Panc1 (cell line): ENCODE measurements around the gene MAP1LC3A.

Source experiments
- CTCF ChIP-seq: fragments of 450-650 bp; IDR thresholded peaks from 2 replicates; pipeline ENCODE4 v1.5.1; 2017; ENCODE audit warnings: mild to moderate bottlenecking
- POLR2AphosphoS5 ChIP-seq: IDR thresholded peaks from 2 replicates; pipeline ENCODE4 v1.6.1; 2012; ENCODE audit warnings: mild to moderate bottlenecking, low read depth, low read length, moderate library complexity
- REST ChIP-seq, 2 experiments: IDR thresholded peaks; 2 replicates each; pipeline ENCODE4 v1.6.1; 2011 to 2012; ENCODE audit warnings: low read depth in 2 of 2, control low read depth in 1 of 2, low read length in 1 of 2, mild to moderate bottlenecking in 1 of 2, moderate library complexity in 1 of 2; ENCODE audit not compliant: insufficient read depth in 1 of 2
- SIN3A ChIP-seq: IDR thresholded peaks from 2 replicates; pipeline ENCODE4 v1.6.1; 2012; ENCODE audit warnings: low read depth, mild to moderate bottlenecking, low read length, moderate library complexity, borderline replicate concordance; ENCODE audit not compliant: insufficient read depth
- TCF7L2 ChIP-seq: IDR thresholded peaks from 2 replicates; pipeline ENCODE4 v1.6.1; 2011; ENCODE audit warnings: mild to moderate bottlenecking, low read depth, low read length, inconsistent platforms

- TF ChIP-seq CTCF: no peak
- TF ChIP-seq REST (IDR thresholded peaks at IDR 0.05; ENCODE audit: insufficient read depth in 1 of 2, low read depth in 2 of 2, low read length in 1 of 2): no peak
- TF ChIP-seq POLR2AphosphoS5: no peak
- TF ChIP-seq SIN3A: no peak
- TF ChIP-seq TCF7L2: no peak
Measured at GRCh38 chr20:34543463-34544056, 15.0 kb upstream of the MAP1LC3A start.
